IMR-90 (cell line): Measurements from ENCODE around the gene CCDC87. TPM values are rescaled to one million over a fixed set of nuclear protein-coding genes. Genes with fewer than 3 reads are reported as not detected.

Experiments used
- ATAC-seq: fragments of 200-7000 bp; cut with Tn5 transposase; 2 replicates; pipeline ENCODE4 v1.9.1; 2020; ENCODE audit warnings: low read depth, mild to moderate bottlenecking, moderate library complexity
- BruUV-seq: library from RNA; stranded (reverse); fragments of 400-500 nt; replicated peaks from 2 replicates; lab custom pipeline; 2021; lab: Mats Ljungman, UMichigan
- CTCF ChIA-PET: fragments of 300-600 bp; formaldehyde crosslinking; extraction: SDS; loops from one replicate; lab custom pipeline; 2021; ENCODE audit warnings: antibody characterized with exemption; lab: Yijun Ruan, JAX
- POLR2A ChIA-PET: fragments of 300-600 bp; sonication (Branson Sonifier 250); formaldehyde crosslinking; loops from one replicate; lab custom pipeline; 2022; ENCODE audit warnings: antibody characterized with exemption; ENCODE audit not compliant: unreplicated experiment; lab: Charles Lee
- DNase-seq: peaks from one replicate; pipeline ENCODE4 v3.0.0; 2013
- H2AFZ ChIP-seq: replicated peaks from 2 replicates; pipeline ENCODE3; 2013; ENCODE audit warnings: low read length, mild to moderate bottlenecking; ENCODE audit not compliant: poor library complexity
- H2AK5ac ChIP-seq: 2 replicates; pipeline ENCODE4 v1.6.1; 2013; ENCODE audit warnings: low read depth, low read length, inconsistent platforms
- H2AK9ac ChIP-seq: replicated peaks from 2 replicates; pipeline ENCODE3; 2013; ENCODE audit warnings: mild to moderate bottlenecking, low read depth, low read length, moderate library complexity; ENCODE audit not compliant: poor library complexity
- H2BK120ac ChIP-seq: 2 replicates; pipeline ENCODE4 v1.6.1; 2013; ENCODE audit warnings: low read depth, low read length, inconsistent platforms
- H2BK15ac ChIP-seq: 3 replicates; pipeline ENCODE4 v1.6.1; 2013; ENCODE audit warnings: low read depth, low read length, inconsistent platforms
- H2BK20ac ChIP-seq: 2 replicates; pipeline ENCODE4 v1.6.1; 2013; ENCODE audit warnings: low read depth, mild to moderate bottlenecking, inconsistent platforms, low read length, moderate library complexity
- H2BK5ac ChIP-seq: 2 replicates; pipeline ENCODE4 v1.6.1; 2013; ENCODE audit warnings: mild to moderate bottlenecking, low read depth, low read length, inconsistent platforms; ENCODE audit not compliant: poor library complexity, severe bottlenecking
- H3K14ac ChIP-seq: replicated peaks from 2 replicates; pipeline ENCODE4 v1.6.1; 2013; ENCODE audit warnings: low read depth, low read length, inconsistent platforms
- H3K18ac ChIP-seq: 2 replicates; pipeline ENCODE4 v1.6.1; 2013; ENCODE audit warnings: low read depth, low read length, control low read depth
- H3K23ac ChIP-seq: 2 replicates; pipeline ENCODE4 v1.6.1; 2013; ENCODE audit warnings: low read depth, low read length, inconsistent platforms
- H3K27ac ChIP-seq: 2 replicates; pipeline ENCODE4 v1.5.1; 2013; ENCODE audit warnings: mild to moderate bottlenecking, control low read depth, low read length; ENCODE audit not compliant: insufficient read depth
- H3K27me3 ChIP-seq: 2 replicates; pipeline ENCODE4 v1.6.1; 2013; ENCODE audit warnings: low read length; ENCODE audit not compliant: control insufficient read depth, insufficient read depth
- H3K36me3 ChIP-seq: 2 replicates; pipeline ENCODE4 v1.6.1; 2013; ENCODE audit warnings: low read length, mixed read lengths; ENCODE audit not compliant: control insufficient read depth, insufficient read depth
- H3K4ac ChIP-seq: 2 replicates; pipeline ENCODE4 v1.6.1; 2013; ENCODE audit warnings: low read depth, low read length, inconsistent platforms
- H3K4me1 ChIP-seq: 2 replicates; pipeline ENCODE4 v1.6.1; 2013; ENCODE audit warnings: low read length, mixed read lengths; ENCODE audit not compliant: control insufficient read depth, insufficient read depth
- H3K4me2 ChIP-seq: 2 replicates; pipeline ENCODE4 v1.6.1; 2013; ENCODE audit warnings: low read depth, mild to moderate bottlenecking, control low read depth, low read length, moderate library complexity
- H3K4me3 ChIP-seq: 2 replicates; pipeline ENCODE4 v1.5.1; 2013; ENCODE audit warnings: low read depth, mild to moderate bottlenecking, control low read depth, low read length, moderate library complexity; ENCODE audit not compliant: insufficient read depth
- H3K56ac ChIP-seq: 2 replicates; pipeline ENCODE4 v1.6.1; 2013; ENCODE audit warnings: low read length, inconsistent platforms; ENCODE audit not compliant: insufficient read depth; ENCODE audit errors: extremely low read depth
- H3K79me1 ChIP-seq, 2 experiments: 2 replicates each; pipeline ENCODE4 v1.6.1; 2013; ENCODE audit warnings: low read length in 2 of 2, inconsistent platforms in 1 of 2, low read depth in 1 of 2
- H3K9ac ChIP-seq: 2 replicates; pipeline ENCODE4 v1.6.1; 2013; ENCODE audit warnings: low read depth, low read length, control low read depth
- H3K9me1 ChIP-seq: 2 replicates; pipeline ENCODE4 v1.6.1; 2013; ENCODE audit warnings: low read length, inconsistent platforms; ENCODE audit not compliant: insufficient read depth
- H3K9me3 ChIP-seq: 2 replicates; pipeline ENCODE4 v1.6.1; 2013; ENCODE audit warnings: low read length; ENCODE audit not compliant: control insufficient read depth, insufficient read depth
- H4K20me1 ChIP-seq: 2 replicates; pipeline ENCODE4 v1.6.1; 2013; ENCODE audit warnings: low read length, inconsistent platforms; ENCODE audit not compliant: insufficient read depth
- H4K5ac ChIP-seq: 2 replicates; pipeline ENCODE4 v1.6.1; 2013; ENCODE audit warnings: mild to moderate bottlenecking, low read depth, low read length, control low read depth
- H4K8ac ChIP-seq, 2 experiments: 2 replicates each; pipeline ENCODE4 v1.6.1; 2013; ENCODE audit warnings: low read depth in 2 of 2, low read length in 2 of 2, control low read depth in 1 of 2, inconsistent platforms in 1 of 2
- H4K91ac ChIP-seq: 2 replicates; pipeline ENCODE4 v1.6.1; 2013; ENCODE audit warnings: low read depth, low read length, inconsistent platforms; ENCODE audit not compliant: insufficient read depth
- BHLHE40 ChIP-seq: fragments of 150-350 bp; IDR thresholded peaks from 2 replicates; pipeline ENCODE4 v1.6.1; 2016; ENCODE audit warnings: mild to moderate bottlenecking, low read depth, low read length
- CEBPB ChIP-seq: IDR thresholded peaks from 2 replicates; pipeline ENCODE4 v1.6.1; 2012; ENCODE audit warnings: low read depth, low read length, improper control_type of control experiment
- CHD1 ChIP-seq: IDR thresholded peaks from 2 replicates; pipeline ENCODE4 v1.6.1; 2012; ENCODE audit warnings: low read depth, low read length, improper control_type of control experiment
- CTCF ChIP-seq: conservative IDR thresholded peaks from 2 replicates; pipeline ENCODE4 v1.5.1; 2012; ENCODE audit warnings: mild to moderate bottlenecking, low read depth, low read length, improper control_type of control experiment
- ELK1 ChIP-seq: fragments of 150-350 bp; IDR thresholded peaks from 2 replicates; pipeline ENCODE4 v1.6.1; 2016; ENCODE audit warnings: low read depth, mild to moderate bottlenecking, low read length, moderate library complexity, borderline replicate concordance
- FOS ChIP-seq: fragments of 150-350 bp; IDR thresholded peaks from 2 replicates; pipeline ENCODE4 v1.6.1; 2016; ENCODE audit warnings: low read depth, low read length
- MAFK ChIP-seq: IDR thresholded peaks from 2 replicates; pipeline ENCODE4 v1.6.1; 2012; ENCODE audit warnings: low read depth, low read length, improper control_type of control experiment
- MAZ ChIP-seq: IDR thresholded peaks from 2 replicates; pipeline ENCODE4 v1.6.1; 2012; ENCODE audit warnings: low read depth, mild to moderate bottlenecking, low read length, improper control_type of control experiment, moderate library complexity, borderline replicate concordance
- MXI1 ChIP-seq: IDR thresholded peaks from 2 replicates; pipeline ENCODE4 v1.6.1; 2012; ENCODE audit warnings: low read depth, mild to moderate bottlenecking, low read length, moderate library complexity, borderline replicate concordance
- NFE2L2 ChIP-seq: fragments of 150-350 bp; IDR thresholded peaks from 2 replicates; pipeline ENCODE4 v1.6.1; 2016; ENCODE audit warnings: low read depth, mild to moderate bottlenecking, low read length
- POLR2A ChIP-seq: IDR thresholded peaks from 2 replicates; pipeline ENCODE4 v1.6.1; 2012; ENCODE audit warnings: mild to moderate bottlenecking, low read depth, low read length
- RAD21 ChIP-seq: IDR thresholded peaks from 2 replicates; pipeline ENCODE4 v1.6.1; 2012; ENCODE audit warnings: low read length, improper control_type of control experiment
- RCOR1 ChIP-seq: IDR thresholded peaks from 2 replicates; pipeline ENCODE4 v1.6.1; 2012; ENCODE audit warnings: mild to moderate bottlenecking, low read length, improper control_type of control experiment; ENCODE audit not compliant: insufficient replicate concordance
- RFX5 ChIP-seq: IDR thresholded peaks from 2 replicates; pipeline ENCODE4 v1.8.0; 2012; ENCODE audit warnings: low read depth, mild to moderate bottlenecking, low read length, moderate library complexity
- SMC3 ChIP-seq: fragments of 150-350 bp; IDR thresholded peaks from 2 replicates; pipeline ENCODE4 v1.6.1; 2016; ENCODE audit warnings: low read depth, mild to moderate bottlenecking, antibody characterized with exemption, low read length, moderate library complexity
- USF2 ChIP-seq: fragments of 150-350 bp; IDR thresholded peaks from 2 replicates; pipeline ENCODE4 v1.6.1; 2017; ENCODE audit warnings: mild to moderate bottlenecking, antibody characterized with exemption, low read length, low read depth
- WGBS, 2 experiments: methylation state at CpG; one replicate each; pipeline versions ENCODE4 v1.1.5 to v1.1.7; 2013; ENCODE audit warnings: missing lambda C conversion rate in 2 of 2; ENCODE audit not compliant: insufficient read length in 1 of 2; ENCODE audit errors: extremely low coverage in 2 of 2; 5-methylcytosine and 5-hydroxymethylcytosine counted together
- dilution Hi-C: fragments of 300-500 bp; cut with HindIII; formaldehyde crosslinking; loops from one replicate; pipeline ENCODE4 v1.14.3; 2018; ENCODE audit warnings: low sequenced_read_pairs; ENCODE audit not compliant: unreplicated experiment
- in situ Hi-C: fragments of 300-500 bp; cut with MboI; formaldehyde crosslinking; loops from 3 replicates; pipeline ENCODE4 v1.14.3; 2019; ENCODE audit warnings: low sequenced_read_pairs, inconsistent platforms, mixed read lengths
- intact Hi-C: fragments of 100-400 bp; cut with micrococcal nuclease; formaldehyde crosslinking; loops from 2 replicates; pipeline ENCODE4 v1.10.0; 2022
- polyA plus RNA-seq, 3 experiments: library from polyadenylated mRNA; depleted of rRNA; stranded (reverse); fragments of >200 nt; gene quantifications; 2 replicates each; pipeline ENCODE4 v1.2.3, GENCODE V29; 2012; ENCODE audit warnings: low replicate concordance in 1 of 3
- total RNA-seq: library from RNA; depleted of rRNA; stranded (reverse); fragments of >200 nt; gene quantifications from 2 replicates; pipeline ENCODE4 v1.2.3, GENCODE V29; 2012

Gene CCDC87
- total and polyA plus RNA-seq, 2 of the 4 experiments (the other 2 are of a cell fraction) = 0.18 to 0.19 TPM

GRCh38 chr11:66603072-66603471 is 10.2 kb upstream of the CCDC87 start:
- Histone ChIP-seq H2AK5ac (no peak overlapping the region), H2AFZ (no peak overlapping the region), H2BK5ac (no peak overlapping the region), H3K4me1 (peaks cover 12% of the 10 kb centered on the region), H3K56ac (no peak overlapping the region), H4K8ac (no peak overlapping the region), H2BK15ac (no peak overlapping the region), H3K23ac (no peak overlapping the region), H3K9ac (no peak overlapping the region), H3K4me2 (no peak overlapping the region), H4K5ac (no peak overlapping the region), H3K14ac (no peak overlapping the region), H3K79me1 (peaks cover 5 to 30% of the 10 kb centered on the region in 2 experiments; a peak in 3 of 4 replicates), H3K27ac (no peak overlapping the region), H2BK20ac (no peak overlapping the region), H2AK9ac (no peak overlapping the region), H3K9me1 (peaks cover 26% of the 10 kb centered on the region; the same call in 1 of the 2 replicates), H4K20me1 (peaks cover 33% of the 10 kb centered on the region), H3K9me3 (no peaks in the 10 kb centered on the region), H3K36me3 (peaks cover 42% of the 10 kb centered on the region), H3K4me3 (no peak overlapping the region), H2BK120ac (no peak overlapping the region), H4K91ac (no peak overlapping the region), H3K18ac (no peak overlapping the region), H3K4ac (no peak overlapping the region), H3K27me3 (no peaks in the 10 kb centered on the region)
- in situ Hi-C loops (no loop called here), intact Hi-C loops (no loop called here), dilution Hi-C loops (no loop called here)
- no peak for TF ChIP-seq SMC3
- no peak for TF ChIP-seq FOS
- TF ChIP-seq CEBPB = no peak
- TF ChIP-seq RFX5 = no peak
- no peak for TF ChIP-seq POLR2A
- TF ChIP-seq ELK1 = no peak
- no peak for TF ChIP-seq RCOR1
- no peak for TF ChIP-seq BHLHE40
- TF ChIP-seq MAZ = no peak
- no peak for TF ChIP-seq MAFK
- TF ChIP-seq NFE2L2 = no peak
- no peak for TF ChIP-seq CHD1
- no peak for TF ChIP-seq CTCF
- no peak for TF ChIP-seq RAD21
- TF ChIP-seq USF2 = no peak
- no peak for TF ChIP-seq MXI1
- CTCF ChIA-PET = no interaction called here
- WGBS, 2 experiments = 96% methylated on average over 5 of the region's 6 CpGs; no CpG with 5 or more reads in 1 of the 2 experiments
- POLR2A ChIA-PET = no interaction called here
- ATAC-seq (no peak), DNase-seq (no peak)
- BruUV-seq = no TSS peak
